Caco-2 (cell line): ENCODE data around the gene LCN12. TPM values are rescaled to one million over a fixed set of nuclear protein-coding genes. Genes with fewer than 3 reads are reported as not detected.
A peak's percentile ranks its signal among the peaks of the same experiment; 100 is the strongest.

ENCODE experiments used
- BruUV-seq: library from RNA; stranded (reverse); fragments of 400-500 nt; replicated peaks from 2 replicates; lab custom pipeline; 2021; lab: Mats Ljungman, UMichigan
- CTCF ChIA-PET: fragments of 300-600 bp; sonication (Branson Sonifier 250); formaldehyde crosslinking; loops from one replicate; lab custom pipeline; 2022; ENCODE audit warnings: antibody characterized with exemption; lab: Charles Lee
- POLR2A ChIA-PET: fragments of 300-600 bp; sonication (Branson Sonifier 250); formaldehyde crosslinking; loops from one replicate; lab custom pipeline; 2022; ENCODE audit warnings: antibody characterized with exemption; lab: Charles Lee
- DNase-seq, 2 experiments: peaks; one replicate each; pipeline versions ENCODE4 v3.0.0 to v3.0.0-alpha.2; 2020 to 2022
- H3K27me3 ChIP-seq: replicated peaks from 2 replicates; pipeline ENCODE4 v1.6.0; 2011; ENCODE audit warnings: low read length; ENCODE audit not compliant: control insufficient read depth, insufficient read depth
- H3K36me3 ChIP-seq: 2 replicates; pipeline ENCODE4 v1.5.1; 2011; ENCODE audit warnings: low read length; ENCODE audit not compliant: control insufficient read depth, insufficient read depth
- H3K4me1 ChIP-seq: fragments of 250-450 bp; sonication (Bioruptor Pico); 2 replicates; pipeline ENCODE4 v1.5.1; 2020; ENCODE audit warnings: mild to moderate bottlenecking
- H3K4me3 ChIP-seq: 2 replicates; pipeline ENCODE4 v1.5.1; 2011; ENCODE audit warnings: low read depth, mild to moderate bottlenecking, control low read depth, low read length
- H3K9me3 ChIP-seq: fragments of 250-450 bp; sonication (Bioruptor Pico); 2 replicates; pipeline ENCODE4 v1.5.1; 2020; ENCODE audit warnings: mild to moderate bottlenecking, moderate library complexity
- H3K27ac Mint-ChIP-seq: one replicate; pipeline ENCODE4 v1.8.0; 2022; ENCODE audit warnings: mixed read lengths; ENCODE audit not compliant: unreplicated experiment
- H3K27me3 Mint-ChIP-seq: one replicate; pipeline ENCODE4 v1.8.0; 2022; ENCODE audit warnings: mixed read lengths; ENCODE audit not compliant: insufficient read depth, unreplicated experiment
- H3K36me3 Mint-ChIP-seq: one replicate; pipeline ENCODE4 v1.8.0; 2022; ENCODE audit warnings: mild to moderate bottlenecking, mixed read lengths; ENCODE audit not compliant: insufficient read depth, unreplicated experiment
- H3K4me1 Mint-ChIP-seq: one replicate; pipeline ENCODE4 v1.8.0; 2022; ENCODE audit warnings: low read depth, mixed read lengths; ENCODE audit not compliant: unreplicated experiment
- H3K4me3 Mint-ChIP-seq: one replicate; pipeline ENCODE4 v1.8.0; 2022; ENCODE audit warnings: mild to moderate bottlenecking, moderate library complexity, mixed read lengths; ENCODE audit not compliant: unreplicated experiment
- H3K9me3 Mint-ChIP-seq: one replicate; pipeline ENCODE4 v1.8.0; 2022; ENCODE audit warnings: mixed read lengths; ENCODE audit not compliant: unreplicated experiment
- intact Hi-C: fragments of 100-400 bp; cut with micrococcal nuclease; formaldehyde crosslinking; loops from one replicate; pipeline ENCODE4 v1.10.0; 2022; ENCODE audit not compliant: unreplicated experiment
- total RNA-seq: library from RNA; stranded (reverse); gene quantifications from 2 replicates; pipeline ENCODE4 v1.2.3, GENCODE V29; 2022
- TF ChIP-seq, protein P1 (sequence below), 2 experiments: fragments of 200-600 bp in 1 of 2; IDR thresholded peaks; 1 replicate in 1 of 2; 2 replicates in 1 of 2; pipeline versions ENCODE4 v1.5.1 to v1.8.0; 2011 to 2022; ENCODE audit warnings: antibody characterized with exemption in 1 of 2, control low read depth in 1 of 2, inconsistent platforms in 1 of 2, low read depth in 1 of 2, low read length in 1 of 2, mild to moderate bottlenecking in 1 of 2, moderate library complexity in 1 of 2; ENCODE audit not compliant: insufficient read depth in 1 of 2, severe bottlenecking in 1 of 2, unreplicated experiment in 1 of 2

The LCN12 gene
- total RNA-seq, 1 experiment from 2014 or later: 20.0 TPM

DNA sequence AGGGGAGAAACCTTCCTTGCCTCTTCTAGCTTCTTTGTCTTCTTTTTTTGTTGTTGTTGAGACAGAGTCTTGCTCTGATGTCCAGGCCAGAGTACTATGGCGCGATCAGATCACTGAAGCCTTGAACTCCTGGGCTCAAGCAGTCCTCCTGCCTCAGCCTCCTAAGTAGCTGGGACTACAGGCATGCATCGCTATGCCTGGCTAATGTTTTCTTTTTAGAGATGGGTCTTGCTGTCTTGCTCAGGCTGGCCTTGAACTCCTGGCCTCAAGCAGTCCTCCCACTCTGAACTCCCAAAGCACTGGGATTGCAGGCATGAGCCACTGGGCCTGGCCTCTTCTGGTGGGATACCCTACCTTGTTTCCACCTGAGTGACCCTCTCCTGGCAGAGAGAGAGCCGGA is 36.8 kb downstream of the LCN12 start:
- H3K4me1 Mint-ChIP-seq: peaks cover 30% of the 10 kb centered on the region
- Histone ChIP-seq H3K4me1 (peaks cover 39% of the 10 kb centered on the region), H3K27me3 (no peaks in the 10 kb centered on the region), H3K4me3 (no peak overlapping the region), H3K9me3 (no peaks in the 10 kb centered on the region), H3K36me3 (no peaks in the 10 kb centered on the region)
- peak overlapping the region; percentile 14 for H3K27ac Mint-ChIP-seq
- BruUV-seq: no TSS peak
- no peak overlapping the region for H3K4me3 Mint-ChIP-seq
- H3K27me3 Mint-ChIP-seq: no peaks in the 10 kb centered on the region
- H3K9me3 Mint-ChIP-seq: no peaks in the 10 kb centered on the region
- ChIA-PET POLR2A (no interaction called here), CTCF (interaction anchor here (0.6 to 1.4 kb wide), 5 partner anchors 41 to 616 kb away, joined by 3 to 4 read pairs (median 3); no protein-coding TSS in a partner anchor)
- TF ChIP-seq, protein P1, sequence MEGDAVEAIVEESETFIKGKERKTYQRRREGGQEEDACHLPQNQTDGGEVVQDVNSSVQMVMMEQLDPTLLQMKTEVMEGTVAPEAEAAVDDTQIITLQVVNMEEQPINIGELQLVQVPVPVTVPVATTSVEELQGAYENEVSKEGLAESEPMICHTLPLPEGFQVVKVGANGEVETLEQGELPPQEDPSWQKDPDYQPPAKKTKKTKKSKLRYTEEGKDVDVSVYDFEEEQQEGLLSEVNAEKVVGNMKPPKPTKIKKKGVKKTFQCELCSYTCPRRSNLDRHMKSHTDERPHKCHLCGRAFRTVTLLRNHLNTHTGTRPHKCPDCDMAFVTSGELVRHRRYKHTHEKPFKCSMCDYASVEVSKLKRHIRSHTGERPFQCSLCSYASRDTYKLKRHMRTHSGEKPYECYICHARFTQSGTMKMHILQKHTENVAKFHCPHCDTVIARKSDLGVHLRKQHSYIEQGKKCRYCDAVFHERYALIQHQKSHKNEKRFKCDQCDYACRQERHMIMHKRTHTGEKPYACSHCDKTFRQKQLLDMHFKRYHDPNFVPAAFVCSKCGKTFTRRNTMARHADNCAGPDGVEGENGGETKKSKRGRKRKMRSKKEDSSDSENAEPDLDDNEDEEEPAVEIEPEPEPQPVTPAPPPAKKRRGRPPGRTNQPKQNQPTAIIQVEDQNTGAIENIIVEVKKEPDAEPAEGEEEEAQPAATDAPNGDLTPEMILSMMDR (IDR thresholded peaks at IDR 0.05; ENCODE audit: insufficient read depth in 1 of 2, low read depth in 1 of 2, low read length in 1 of 2, severe bottlenecking in 1 of 2, unreplicated experiment in 1 of 2): no peak
- intact Hi-C loops: no loop called here
- no peak for DNase-seq
- peaks cover 18% of the 10 kb centered on the region for H3K36me3 Mint-ChIP-seq

DNA sequence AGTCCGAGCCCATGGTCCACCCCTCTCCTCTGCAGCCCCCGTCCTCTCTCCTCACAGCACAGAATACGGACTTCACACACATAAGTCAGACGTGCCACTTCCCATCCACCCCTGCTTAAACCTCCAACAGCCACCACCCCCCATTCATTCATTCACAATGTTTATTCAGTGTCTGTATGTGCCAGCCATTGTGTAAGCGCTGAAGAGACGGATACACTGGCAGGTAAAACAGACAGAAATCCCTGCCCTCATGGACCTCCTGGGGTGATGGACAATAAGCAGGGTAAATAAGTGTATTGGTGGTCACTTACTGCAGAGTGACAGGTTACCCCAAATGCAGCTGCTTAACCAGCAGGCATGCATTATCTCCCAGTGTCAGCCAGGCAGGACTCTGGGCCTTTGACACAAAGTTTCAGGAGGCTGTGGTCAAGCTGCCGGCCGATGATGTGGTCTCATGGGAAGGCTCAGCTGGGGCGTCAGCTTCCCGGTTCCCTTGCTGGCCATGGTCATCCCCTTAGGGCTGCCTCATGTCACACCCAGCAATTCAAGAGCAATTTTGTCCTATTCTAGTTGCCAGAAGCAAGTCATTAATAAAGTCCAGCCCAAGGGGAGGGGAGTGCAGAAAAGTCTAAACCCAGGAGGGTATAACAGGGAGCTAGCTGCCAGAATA is 38.3 kb downstream of the LCN12 start:
- Mint-ChIP-seq H3K27me3 (no peaks in the 10 kb centered on the region), H3K4me1 (peaks cover 30% of the 10 kb centered on the region), H3K9me3 (no peaks in the 10 kb centered on the region), H3K27ac (peak overlapping the region; percentile 14), H3K4me3 (peak overlapping the region; percentile 1), H3K36me3 (peaks cover 23% of the 10 kb centered on the region)
- ChIA-PET CTCF (interaction anchor here (1.4 kb wide), 1 partner anchor 45 kb away, joined by 3 read pairs; no protein-coding TSS in a partner anchor), POLR2A (no interaction called here)
- TF ChIP-seq, protein P1 (IDR thresholded peaks at IDR 0.05; ENCODE audit: insufficient read depth in 1 of 2, low read depth in 1 of 2, low read length in 1 of 2, severe bottlenecking in 1 of 2, unreplicated experiment in 1 of 2): no peak
- intact Hi-C loops: no loop called here
- Histone ChIP-seq H3K9me3 (no peaks in the 10 kb centered on the region), H3K4me3 (no peak overlapping the region), H3K27me3 (no peaks in the 10 kb centered on the region), H3K36me3 (no peaks in the 10 kb centered on the region), H3K4me1 (peaks cover 40% of the 10 kb centered on the region)
- no TSS peak for BruUV-seq
- no peak for DNase-seq

DNA sequence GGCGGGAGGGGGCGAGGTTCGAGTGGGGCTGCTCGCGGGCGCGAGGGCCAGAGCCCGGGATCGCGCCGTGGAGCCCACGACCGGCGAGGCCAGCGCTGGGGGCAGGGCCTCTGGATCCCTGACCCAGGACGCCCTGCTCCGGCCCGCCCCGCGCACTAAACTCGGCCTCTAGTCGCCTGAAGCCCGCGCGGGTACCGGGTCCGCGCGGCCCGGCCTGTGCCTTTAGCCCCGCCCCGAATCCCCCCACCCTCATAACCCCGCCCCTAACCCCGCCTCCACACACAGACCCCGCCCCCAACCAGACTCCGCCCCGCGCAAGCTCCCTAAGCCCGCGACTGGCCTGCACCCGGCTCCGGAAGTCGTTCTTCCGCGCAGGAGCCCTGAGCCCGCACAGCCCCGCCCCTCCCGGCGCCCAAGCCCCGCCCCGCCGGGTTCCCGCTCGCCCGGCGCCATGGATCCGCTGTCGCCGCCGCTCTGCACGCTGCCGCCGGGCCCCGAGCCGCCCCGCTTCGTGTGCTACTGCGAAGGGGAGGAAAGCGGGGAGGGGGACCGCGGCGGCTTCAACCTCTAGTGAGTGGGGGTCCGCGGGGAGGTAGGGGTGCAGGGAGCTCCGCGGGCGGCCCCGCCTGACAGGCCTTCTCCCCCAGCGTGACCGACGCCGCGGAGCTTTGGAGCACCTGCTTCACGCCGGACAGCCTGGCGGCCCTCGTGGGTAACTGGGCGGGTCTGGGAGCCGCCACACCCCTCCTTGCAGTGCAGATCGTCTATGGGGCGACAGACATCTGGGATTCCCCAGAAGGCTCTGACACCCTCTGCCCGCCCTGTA is 40.1 kb downstream of the LCN12 start, which contains the start of gene PAXX:
Gene PAXX, plus strand, starts transcription at position 430 of the 826 bp plus-strand sequence. Its CDS starts 22 bp downstream, at position 452.
- Histone ChIP-seq H3K4me1 (peaks cover 55% of the 10 kb centered on the region), H3K36me3 (no peaks in the 10 kb centered on the region), H3K4me3 (peak within 1 kb of the TSS; percentile 87), H3K27me3 (no peaks in the 10 kb centered on the region), H3K9me3 (no peaks in the 10 kb centered on the region)
- H3K4me1 Mint-ChIP-seq: peaks cover 30% of the 10 kb centered on the region
- no peaks in the 10 kb centered on the region for H3K9me3 Mint-ChIP-seq
- no peaks in the 10 kb centered on the region for H3K27me3 Mint-ChIP-seq
- peak; percentile 93 to 96 for DNase-seq
- H3K4me3 Mint-ChIP-seq: peak within 1 kb of the TSS; percentile 83
- ChIA-PET POLR2A (interaction anchor here (0.6 to 1.0 kb wide), 9 partner anchors 17 to 202 kb away, joined by 3 to 13 read pairs (median 4); partner anchors contain the start of genes MAN1B1, TMEM141 and TRAF2), CTCF (interaction anchor here (0.5 to 2.7 kb wide), 9 partner anchors 37 to 237 kb away, joined by 3 to 18 read pairs (median 4); partner anchors contain the start of genes FBXW5 and NPDC1)
- BruUV-seq: TSS peak; percentile 88
- peak within 1 kb of the TSS; percentile 82 for H3K27ac Mint-ChIP-seq
- intact Hi-C loops: no loop called here
- H3K36me3 Mint-ChIP-seq: peaks cover 36% of the 10 kb centered on the region
- TF ChIP-seq, protein P1 (IDR thresholded peaks at IDR 0.05; ENCODE audit: insufficient read depth in 1 of 2, low read depth in 1 of 2, low read length in 1 of 2, severe bottlenecking in 1 of 2, unreplicated experiment in 1 of 2): no peak
